PFSK-1 (cell line): ENCODE data around the gene ZNF584.

Experiments used
- FOXP2 ChIP-seq: optimal IDR thresholded peaks from 2 replicates; pipeline ENCODE3; 2011; ENCODE audit warnings: borderline replicate concordance, control low read depth, inconsistent platforms; ENCODE audit not compliant: insufficient read depth; ENCODE audit errors: extremely low read length, extremely low read depth
- POLR2AphosphoS5 ChIP-seq: IDR thresholded peaks from 2 replicates; pipeline ENCODE4 v1.6.1; 2012; ENCODE audit warnings: low read depth, mild to moderate bottlenecking, control low read depth, low read length, moderate library complexity
- REST ChIP-seq, 2 experiments: IDR thresholded peaks; 2 replicates each; pipeline versions ENCODE4 v1.6.1 to v1.8.0; 2011 to 2012; ENCODE audit warnings: low read depth in 2 of 2, low read length in 2 of 2, control low read depth in 1 of 2, inconsistent platforms in 1 of 2, mild to moderate bottlenecking in 1 of 2, moderate library complexity in 1 of 2; ENCODE audit not compliant: insufficient read depth in 1 of 2
- SIN3A ChIP-seq: IDR thresholded peaks from 2 replicates; pipeline ENCODE4 v1.6.1; 2012; ENCODE audit warnings: mild to moderate bottlenecking, low read length, moderate library complexity, borderline replicate concordance; ENCODE audit not compliant: insufficient read depth
- TAF1 ChIP-seq: IDR thresholded peaks from 2 replicates; pipeline ENCODE4 v1.6.1; 2012; ENCODE audit warnings: low read length, control low read depth, borderline replicate concordance; ENCODE audit not compliant: insufficient read depth

The ZNF584 gene

GRCh38 chr19:58455306-58455705 is 46.9 kb downstream of the ZNF584 start:
- TF ChIP-seq TAF1 = no peak
- no peak for TF ChIP-seq POLR2AphosphoS5
- TF ChIP-seq FOXP2 = no peak
- TF ChIP-seq SIN3A = no peak
- no peak for TF ChIP-seq REST (IDR thresholded peaks at IDR 0.05; ENCODE audit: insufficient read depth in 1 of 2, low read depth in 2 of 2, low read length in 2 of 2)

GRCh38 chr19:58456111-58456510 is 47.7 kb downstream of the ZNF584 start:
- TF ChIP-seq REST (IDR thresholded peaks at IDR 0.05; ENCODE audit: insufficient read depth in 1 of 2, low read depth in 2 of 2, low read length in 2 of 2) = no peak
- no peak for TF ChIP-seq POLR2AphosphoS5
- no peak for TF ChIP-seq FOXP2
- no peak for TF ChIP-seq TAF1
- TF ChIP-seq SIN3A = no peak

GRCh38 chr19:58460039-58460438 is 51.6 kb downstream of the ZNF584 start:
- TF ChIP-seq REST (IDR thresholded peaks at IDR 0.05; ENCODE audit: insufficient read depth in 1 of 2, low read depth in 2 of 2, low read length in 2 of 2) (no peak), FOXP2 (no peak), TAF1 (no peak)

GRCh38 chr19:58466089-58466759 is 57.8 kb downstream of the ZNF584 start:
- TF ChIP-seq REST (IDR thresholded peaks at IDR 0.05; ENCODE audit: insufficient read depth in 1 of 2, low read depth in 2 of 2, low read length in 2 of 2) (no peak), FOXP2 (no peak), POLR2AphosphoS5 (no peak), SIN3A (no peak), TAF1 (no peak)

GRCh38 chr19:58466760-58467589 is 58.5 kb downstream of the ZNF584 start, which contains the start of gene ZNF324:
Gene ZNF324, plus strand, starts transcription at chr19:58467080. Its CDS starts 2,106 bp downstream, at chr19:58469186.
- TF ChIP-seq TAF1 = 0 out of 2 replicates have a peak, but pooled peaks have one; percentile 51
- TF ChIP-seq REST (IDR thresholded peaks at IDR 0.05; ENCODE audit: insufficient read depth in 1 of 2, low read depth in 2 of 2, low read length in 2 of 2) = no peak
- TF ChIP-seq FOXP2 = peak; percentile 89
- 0 out of 2 replicates have a peak, but pooled peaks have one; percentile 27 for TF ChIP-seq SIN3A
- peak; percentile 62; the same call in 1 of the 2 replicates for TF ChIP-seq POLR2AphosphoS5
